ENCODE measurements around the gene SIPA1L3. TPM values are rescaled to one million over a fixed set of nuclear protein-coding genes. Genes with fewer than 3 reads are reported as not detected.

SIPA1L3 gene
- total RNA-seq, 1 donor from 2014 or later, result 8.8 TPM

DNA sequence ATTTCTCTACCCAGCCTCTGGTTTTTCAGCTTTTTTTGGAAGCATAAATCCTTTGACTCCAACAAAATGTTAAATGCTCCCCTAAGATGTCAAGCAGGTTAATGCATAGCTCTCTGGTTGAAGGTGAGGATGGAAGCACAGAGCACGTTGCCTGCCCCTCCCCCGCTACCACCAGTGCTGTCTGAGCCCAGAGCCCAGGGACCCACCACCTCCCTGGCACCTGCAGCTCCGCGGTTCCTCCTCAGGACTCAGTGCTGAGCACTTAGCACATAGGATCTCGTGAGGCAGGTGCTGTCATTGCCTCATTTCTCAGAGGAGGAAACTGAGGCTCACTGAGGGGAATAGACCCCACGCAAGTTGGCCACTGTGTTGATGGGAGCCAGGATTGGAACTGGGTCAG is 268.4 kb downstream of the SIPA1L3 start:
- DNase-seq, result no peak
- Histone ChIP-seq H3K4me1 (peaks cover 12% of the 10 kb centered on the region), H3K27me3 (ENCODE audit: low read depth) (no peaks in the 10 kb centered on the region), H3K4me3 (no peak overlapping the region), H3K27ac (replicated peaks) (no peak overlapping the region), H3K9me3 (replicated peaks) (peaks cover 19% of the 10 kb centered on the region), H3K36me3 (peaks cover 20% of the 10 kb centered on the region)
- TF ChIP-seq, protein P1, sequence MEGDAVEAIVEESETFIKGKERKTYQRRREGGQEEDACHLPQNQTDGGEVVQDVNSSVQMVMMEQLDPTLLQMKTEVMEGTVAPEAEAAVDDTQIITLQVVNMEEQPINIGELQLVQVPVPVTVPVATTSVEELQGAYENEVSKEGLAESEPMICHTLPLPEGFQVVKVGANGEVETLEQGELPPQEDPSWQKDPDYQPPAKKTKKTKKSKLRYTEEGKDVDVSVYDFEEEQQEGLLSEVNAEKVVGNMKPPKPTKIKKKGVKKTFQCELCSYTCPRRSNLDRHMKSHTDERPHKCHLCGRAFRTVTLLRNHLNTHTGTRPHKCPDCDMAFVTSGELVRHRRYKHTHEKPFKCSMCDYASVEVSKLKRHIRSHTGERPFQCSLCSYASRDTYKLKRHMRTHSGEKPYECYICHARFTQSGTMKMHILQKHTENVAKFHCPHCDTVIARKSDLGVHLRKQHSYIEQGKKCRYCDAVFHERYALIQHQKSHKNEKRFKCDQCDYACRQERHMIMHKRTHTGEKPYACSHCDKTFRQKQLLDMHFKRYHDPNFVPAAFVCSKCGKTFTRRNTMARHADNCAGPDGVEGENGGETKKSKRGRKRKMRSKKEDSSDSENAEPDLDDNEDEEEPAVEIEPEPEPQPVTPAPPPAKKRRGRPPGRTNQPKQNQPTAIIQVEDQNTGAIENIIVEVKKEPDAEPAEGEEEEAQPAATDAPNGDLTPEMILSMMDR (IDR thresholded peaks at IDR 0.05; ENCODE audit: borderline replicate concordance), result no peak
- intact Hi-C loops (cut with micrococcal nuclease), result no loop called here

- TF ChIP-seq, protein P1 (IDR thresholded peaks at IDR 0.05; ENCODE audit: borderline replicate concordance), result no peak
Measured at GRCh38 chr19:38180071-38180470, 273.1 kb downstream of the SIPA1L3 start.

DNA sequence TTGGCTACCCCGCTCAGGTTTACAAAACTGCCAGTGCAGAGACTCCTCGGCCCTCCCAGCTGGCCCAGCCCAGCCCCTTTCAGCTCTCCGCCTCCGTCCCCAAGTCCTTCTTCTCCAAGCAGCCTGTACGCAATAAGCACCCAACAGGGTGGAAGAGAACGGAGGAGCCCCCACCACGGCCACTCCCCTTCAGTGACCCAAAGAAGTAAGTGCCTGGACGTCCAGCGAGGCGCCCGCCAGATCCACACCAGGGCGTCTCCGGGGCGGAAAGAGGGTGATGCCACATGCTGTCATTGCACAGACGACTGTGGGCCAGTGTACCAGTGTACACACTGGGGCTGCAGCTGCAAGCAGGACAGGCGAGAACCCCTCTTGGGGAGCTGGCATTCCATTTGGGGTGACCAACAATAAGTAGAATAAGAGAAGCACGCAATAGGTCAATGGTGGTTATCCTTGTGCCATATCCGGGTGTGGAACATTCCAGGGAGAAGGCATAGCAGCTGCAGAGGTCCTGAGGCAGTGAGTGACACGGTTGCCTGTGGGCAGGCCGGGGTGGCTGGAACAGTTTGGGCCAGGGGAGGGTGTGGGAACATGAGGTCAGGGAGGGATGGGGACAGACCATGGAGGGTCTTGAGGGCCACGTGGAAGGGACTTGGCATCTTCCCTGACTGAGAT is 275.7 kb downstream of the SIPA1L3 start:
- Histone ChIP-seq H3K27me3 (ENCODE audit: low read depth) (no peaks in the 10 kb centered on the region), H3K4me3 (peak overlapping the region; percentile 54), H3K9me3 (replicated peaks) (peaks cover 25% of the 10 kb centered on the region), H3K4me1 (no peaks in the 10 kb centered on the region), H3K36me3 (peaks cover 37% of the 10 kb centered on the region), H3K27ac (replicated peaks) (peak overlapping the region; percentile 75)
- no peak for DNase-seq
- TF ChIP-seq, protein P1 (IDR thresholded peaks at IDR 0.05; ENCODE audit: borderline replicate concordance), result no peak
- intact Hi-C loops (cut with micrococcal nuclease), result no loop called here

More at GRCh38 chr19:38180071-38180470, 273.1 kb downstream of the SIPA1L3 start:
- H3K36me3 ChIP-seq, result peaks cover 34% of the 10 kb centered on the region
- H3K27me3 ChIP-seq (ENCODE audit: low read depth), result no peaks in the 10 kb centered on the region
- H3K9me3 ChIP-seq (replicated peaks), result peaks cover 25% of the 10 kb centered on the region
- intact Hi-C loops (cut with micrococcal nuclease), result no loop called here
- no peak overlapping the region for H3K4me3 ChIP-seq
- no peak for DNase-seq
- no peaks in the 10 kb centered on the region for H3K4me1 ChIP-seq
- no peak overlapping the region for H3K27ac ChIP-seq (replicated peaks)

DNA sequence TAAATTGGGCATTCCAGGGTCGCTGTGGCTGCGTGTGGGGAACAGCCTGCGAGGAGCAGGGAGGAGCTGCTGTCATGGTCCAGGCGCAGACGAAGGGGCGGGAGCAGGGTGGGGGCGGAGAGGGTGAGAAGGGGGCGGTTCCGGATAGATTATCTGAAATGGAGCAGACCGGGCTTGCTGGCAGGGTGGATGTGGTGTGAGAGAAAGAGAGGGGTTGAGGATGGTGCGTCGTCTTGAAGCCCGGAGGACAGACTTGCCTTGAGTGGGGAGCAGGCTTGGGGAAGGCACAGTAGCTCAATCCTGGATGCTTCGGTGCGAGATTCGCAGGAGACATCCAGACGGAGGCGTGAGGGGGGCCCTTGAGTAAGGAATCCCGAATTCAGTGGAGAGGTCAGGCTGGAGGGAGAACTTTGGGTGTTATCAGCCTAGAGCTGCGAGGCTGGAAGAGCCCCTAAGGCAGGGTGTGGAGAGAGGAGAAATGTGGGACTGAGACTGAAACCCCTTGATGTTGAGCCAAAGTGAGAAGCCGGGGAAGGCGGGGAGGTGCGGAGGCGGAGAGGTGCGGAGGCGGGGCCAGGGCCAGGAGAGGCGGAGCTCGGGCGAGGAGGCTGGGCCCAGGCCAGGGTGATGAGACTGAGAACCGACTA is 276.4 kb downstream of the SIPA1L3 start:
- Histone ChIP-seq H3K4me1 (no peaks in the 10 kb centered on the region), H3K4me3 (peak overlapping the region; percentile 54), H3K36me3 (peaks cover 37% of the 10 kb centered on the region), H3K27ac (replicated peaks) (peak overlapping the region; percentile 75), H3K27me3 (ENCODE audit: low read depth) (no peaks in the 10 kb centered on the region), H3K9me3 (replicated peaks) (peaks cover 25% of the 10 kb centered on the region)
- intact Hi-C loops (cut with micrococcal nuclease), result no loop called here
- DNase-seq, result peak; percentile 54
- TF ChIP-seq, protein P1 (IDR thresholded peaks at IDR 0.05; ENCODE audit: borderline replicate concordance), result no peak

DNA sequence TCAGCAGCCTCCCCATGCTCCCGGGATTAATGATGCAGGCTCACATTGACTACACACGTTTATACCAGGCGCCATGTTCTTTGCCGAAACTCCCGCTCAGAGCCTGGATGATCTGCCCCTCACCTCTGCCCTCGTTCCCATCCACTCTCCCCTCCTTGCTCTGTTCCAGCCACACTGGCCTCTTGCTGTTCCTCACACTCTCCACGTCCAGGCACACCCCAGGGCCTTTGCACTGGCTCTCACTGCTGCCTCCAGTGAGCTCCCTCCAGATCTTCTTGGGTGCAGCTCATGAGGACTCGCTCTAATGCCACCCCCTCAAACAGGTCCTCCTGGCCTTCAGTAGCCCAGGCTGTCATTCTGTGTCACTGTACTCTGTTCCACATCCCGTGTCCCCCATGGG is 277.8 kb downstream of the SIPA1L3 start:
- TF ChIP-seq, protein P1 (IDR thresholded peaks at IDR 0.05; ENCODE audit: borderline replicate concordance), result no peak
- intact Hi-C loops (cut with micrococcal nuclease), result no loop called here
- Histone ChIP-seq H3K9me3 (replicated peaks) (peaks cover 12% of the 10 kb centered on the region), H3K27me3 (ENCODE audit: low read depth) (no peaks in the 10 kb centered on the region), H3K4me3 (no peak overlapping the region), H3K27ac (replicated peaks) (peak overlapping the region; percentile 69), H3K36me3 (peaks cover 23% of the 10 kb centered on the region), H3K4me1 (no peaks in the 10 kb centered on the region)
- DNase-seq, result no peak
